ENCODE results near the gene GPC3.

The GPC3 gene

DNA sequence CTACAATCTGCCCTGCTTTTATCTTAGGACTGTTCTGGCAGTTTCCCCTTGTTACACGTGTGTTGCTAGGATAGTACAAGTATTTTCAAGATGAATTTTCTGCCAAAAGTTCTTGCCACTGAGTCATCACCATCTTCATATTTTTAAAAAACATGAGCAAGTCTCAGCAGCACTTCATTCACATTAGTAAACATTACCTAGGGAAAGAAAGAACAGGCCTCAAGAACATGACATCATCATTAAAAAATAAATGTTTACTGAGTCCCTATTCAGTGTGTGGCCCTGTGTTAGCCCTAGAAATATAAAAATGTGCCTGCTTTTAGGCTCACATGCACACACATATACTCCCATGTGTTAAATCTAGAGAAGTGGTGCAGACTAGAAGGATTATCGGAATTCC, 18.7 kb upstream of the GPC3 start:
- TF ChIP-seq, protein P1, sequence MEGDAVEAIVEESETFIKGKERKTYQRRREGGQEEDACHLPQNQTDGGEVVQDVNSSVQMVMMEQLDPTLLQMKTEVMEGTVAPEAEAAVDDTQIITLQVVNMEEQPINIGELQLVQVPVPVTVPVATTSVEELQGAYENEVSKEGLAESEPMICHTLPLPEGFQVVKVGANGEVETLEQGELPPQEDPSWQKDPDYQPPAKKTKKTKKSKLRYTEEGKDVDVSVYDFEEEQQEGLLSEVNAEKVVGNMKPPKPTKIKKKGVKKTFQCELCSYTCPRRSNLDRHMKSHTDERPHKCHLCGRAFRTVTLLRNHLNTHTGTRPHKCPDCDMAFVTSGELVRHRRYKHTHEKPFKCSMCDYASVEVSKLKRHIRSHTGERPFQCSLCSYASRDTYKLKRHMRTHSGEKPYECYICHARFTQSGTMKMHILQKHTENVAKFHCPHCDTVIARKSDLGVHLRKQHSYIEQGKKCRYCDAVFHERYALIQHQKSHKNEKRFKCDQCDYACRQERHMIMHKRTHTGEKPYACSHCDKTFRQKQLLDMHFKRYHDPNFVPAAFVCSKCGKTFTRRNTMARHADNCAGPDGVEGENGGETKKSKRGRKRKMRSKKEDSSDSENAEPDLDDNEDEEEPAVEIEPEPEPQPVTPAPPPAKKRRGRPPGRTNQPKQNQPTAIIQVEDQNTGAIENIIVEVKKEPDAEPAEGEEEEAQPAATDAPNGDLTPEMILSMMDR (IDR thresholded peaks at IDR 0.05; ENCODE audit: poor library complexity, severe bottlenecking): no peak
- no peak for DNase-seq (ENCODE audit: low spot score)
- Histone ChIP-seq H3K9me3 (ENCODE audit: severe bottlenecking) (no peaks in the 10 kb centered on the region), H3K4me1 (ENCODE audit: insufficient read depth, poor library complexity, severe bottlenecking) (peaks cover 11% of the 10 kb centered on the region), H3K27ac (ENCODE audit: poor library complexity, severe bottlenecking) (peak overlapping the region; percentile 26), H3K36me3 (ENCODE audit: low read depth) (no peaks in the 10 kb centered on the region), H3K4me3 (ENCODE audit: severe bottlenecking) (no peak overlapping the region), H3K27me3 (ENCODE audit: insufficient read depth, poor library complexity, severe bottlenecking) (no peaks in the 10 kb centered on the region)
- peak; percentile 91 for ATAC-seq (ENCODE audit: low read depth)

DNA sequence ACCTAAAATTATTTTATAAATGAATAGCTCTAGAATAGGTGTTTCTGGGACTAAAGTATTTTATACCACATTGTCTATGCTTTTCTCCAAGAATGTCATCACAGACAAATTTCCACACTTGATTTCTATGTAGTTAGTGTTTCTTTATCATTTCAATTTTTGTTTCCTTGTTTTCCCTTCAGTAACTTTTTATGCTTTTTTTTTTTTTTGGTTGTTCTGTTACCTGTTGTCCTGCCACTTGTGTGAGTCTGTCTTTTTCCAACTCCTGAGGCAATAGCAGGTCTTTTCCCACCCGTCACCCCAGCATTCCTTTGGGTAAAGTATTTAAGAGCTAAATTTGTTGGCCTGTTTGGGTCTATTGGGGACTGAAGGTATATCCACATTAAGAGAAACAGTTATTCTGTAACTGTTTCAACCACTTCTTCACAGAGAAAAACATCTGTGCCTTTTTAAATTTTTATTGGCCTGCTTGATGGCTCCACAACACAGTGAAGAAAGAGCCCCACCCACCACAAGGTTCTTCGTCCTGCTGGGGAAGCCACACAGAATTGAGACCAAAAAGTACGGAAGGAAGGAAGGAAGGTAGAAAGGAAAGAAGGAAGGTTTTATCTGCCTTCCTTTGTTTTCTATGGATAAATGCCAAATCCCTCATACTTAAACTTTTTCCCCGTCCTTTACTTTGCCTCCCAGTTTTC, 17.7 kb upstream of the GPC3 start:
- Histone ChIP-seq H3K27me3 (ENCODE audit: insufficient read depth, poor library complexity, severe bottlenecking) (no peaks in the 10 kb centered on the region), H3K9me3 (ENCODE audit: severe bottlenecking) (no peaks in the 10 kb centered on the region), H3K4me3 (ENCODE audit: severe bottlenecking) (no peak overlapping the region), H3K4me1 (ENCODE audit: insufficient read depth, poor library complexity, severe bottlenecking) (peaks cover 11% of the 10 kb centered on the region), H3K36me3 (ENCODE audit: low read depth) (no peaks in the 10 kb centered on the region), H3K27ac (ENCODE audit: poor library complexity, severe bottlenecking) (peak overlapping the region; percentile 26)
- ATAC-seq (ENCODE audit: low read depth) (no peak), DNase-seq (ENCODE audit: low spot score) (no peak)
- TF ChIP-seq, protein P1 (IDR thresholded peaks at IDR 0.05; ENCODE audit: poor library complexity, severe bottlenecking): no peak

DNA sequence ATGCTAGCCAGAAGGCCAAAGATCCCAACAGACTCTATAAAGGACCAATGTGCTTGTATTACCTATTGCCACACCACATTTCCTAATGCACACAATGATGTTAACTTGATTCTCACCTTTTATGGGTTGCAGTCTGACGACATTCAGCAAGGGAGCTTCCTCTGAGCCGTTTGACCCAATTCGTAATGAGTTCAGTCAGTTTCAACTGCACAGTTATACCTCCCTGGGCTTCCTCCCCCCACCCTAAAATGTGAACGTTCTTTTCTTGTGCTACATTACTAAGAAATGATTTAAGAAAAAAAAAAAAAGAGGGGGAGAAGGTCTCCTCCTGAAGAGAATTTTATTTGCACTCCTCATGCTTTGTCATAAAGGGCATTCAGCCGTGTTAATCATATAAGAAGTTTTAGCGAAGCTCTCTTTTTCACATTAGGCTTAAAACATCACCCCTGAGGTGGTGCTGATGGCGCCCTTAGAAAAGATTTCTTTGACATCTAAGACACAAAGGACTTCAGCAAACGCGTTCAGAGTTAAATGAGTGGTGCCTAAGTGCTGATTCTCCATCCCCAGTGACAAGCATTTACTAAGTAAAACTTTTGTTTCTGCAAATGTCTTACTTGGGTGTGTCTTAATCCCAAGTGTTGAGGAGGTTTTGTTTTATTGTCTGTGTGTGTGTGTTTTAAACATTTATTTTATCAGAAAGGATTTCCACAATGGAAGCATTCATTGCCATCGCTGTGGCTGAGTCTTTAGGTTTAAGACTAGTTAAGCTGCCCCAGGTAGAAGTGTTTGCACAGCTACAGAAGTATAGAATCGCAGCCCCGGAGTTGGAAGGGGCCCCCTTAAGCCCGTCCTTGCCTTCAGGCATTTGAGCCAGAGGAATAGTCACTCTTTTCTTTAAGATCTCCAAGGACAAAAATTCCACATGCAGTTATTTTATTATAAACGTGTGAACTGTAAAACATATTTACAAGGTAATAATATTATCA, 15.2 kb upstream of the GPC3 start:
- no peaks in the 10 kb centered on the region for H3K36me3 ChIP-seq (ENCODE audit: low read depth)
- no peak overlapping the region for H3K27ac ChIP-seq (ENCODE audit: poor library complexity, severe bottlenecking)
- TF ChIP-seq, protein P1 (IDR thresholded peaks at IDR 0.05; ENCODE audit: poor library complexity, severe bottlenecking): no peak
- H3K27me3 ChIP-seq (ENCODE audit: insufficient read depth, poor library complexity, severe bottlenecking): no peaks in the 10 kb centered on the region
- H3K4me3 ChIP-seq (ENCODE audit: severe bottlenecking): no peak overlapping the region
- DNase-seq (ENCODE audit: low spot score) (no peak), ATAC-seq (ENCODE audit: low read depth) (no peak)
- H3K9me3 ChIP-seq (ENCODE audit: severe bottlenecking): no peaks in the 10 kb centered on the region
- H3K4me1 ChIP-seq (ENCODE audit: insufficient read depth, poor library complexity, severe bottlenecking): peaks cover 11% of the 10 kb centered on the region

DNA sequence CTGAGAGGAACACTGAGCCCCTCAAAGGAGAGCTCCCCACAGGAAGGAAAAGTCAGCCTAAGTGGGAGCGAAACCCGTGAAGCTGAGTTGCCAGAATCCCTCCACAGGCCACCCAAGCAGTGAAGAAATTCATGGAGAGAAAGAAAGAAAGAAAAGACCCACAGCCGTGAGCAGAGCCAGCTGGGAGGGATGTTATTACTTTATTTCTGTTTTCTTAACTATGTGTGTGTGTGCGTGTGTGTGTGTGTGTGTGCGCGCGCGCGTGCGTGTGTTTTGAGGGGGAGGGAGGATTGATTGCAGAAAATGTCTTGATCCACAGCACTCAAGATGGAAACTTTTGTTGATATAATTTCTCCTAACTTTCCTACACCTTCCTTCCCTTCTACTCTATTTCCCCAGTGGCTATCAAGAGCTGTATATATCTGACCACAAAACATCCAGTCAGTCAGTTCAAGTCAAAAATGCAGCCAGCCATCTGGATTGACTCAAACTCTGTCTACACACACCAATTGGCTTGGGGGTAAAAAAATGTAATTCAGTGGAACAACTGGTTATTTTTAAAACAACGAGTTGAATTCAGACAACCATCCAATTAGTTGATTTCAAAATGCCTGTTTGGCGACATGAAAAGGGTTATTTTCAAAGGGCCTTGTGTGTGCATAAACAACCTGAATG, 13.8 kb upstream of the GPC3 start:
- Histone ChIP-seq H3K27me3 (ENCODE audit: insufficient read depth, poor library complexity, severe bottlenecking) (no peaks in the 10 kb centered on the region), H3K4me1 (ENCODE audit: insufficient read depth, poor library complexity, severe bottlenecking) (peaks cover 8% of the 10 kb centered on the region), H3K36me3 (ENCODE audit: low read depth) (no peaks in the 10 kb centered on the region), H3K4me3 (ENCODE audit: severe bottlenecking) (no peak overlapping the region), H3K9me3 (ENCODE audit: severe bottlenecking) (no peaks in the 10 kb centered on the region), H3K27ac (ENCODE audit: poor library complexity, severe bottlenecking) (no peak overlapping the region)
- no peak for ATAC-seq (ENCODE audit: low read depth)
- TF ChIP-seq, protein P1 (IDR thresholded peaks at IDR 0.05; ENCODE audit: poor library complexity, severe bottlenecking): no peak
- DNase-seq (ENCODE audit: low spot score): no peak
